ENCODE results near the gene MDC1. TPM values are rescaled to one million over a fixed set of nuclear protein-coding genes. Genes with fewer than 3 reads are reported as not detected.

Gene MDC1
- total and polyA plus RNA-seq, 2 of the 13 experiments (the other 11 are each of a cell fraction or from before 2014, with no cell fraction given) = 8.4 to 14.0 TPM

DNA sequence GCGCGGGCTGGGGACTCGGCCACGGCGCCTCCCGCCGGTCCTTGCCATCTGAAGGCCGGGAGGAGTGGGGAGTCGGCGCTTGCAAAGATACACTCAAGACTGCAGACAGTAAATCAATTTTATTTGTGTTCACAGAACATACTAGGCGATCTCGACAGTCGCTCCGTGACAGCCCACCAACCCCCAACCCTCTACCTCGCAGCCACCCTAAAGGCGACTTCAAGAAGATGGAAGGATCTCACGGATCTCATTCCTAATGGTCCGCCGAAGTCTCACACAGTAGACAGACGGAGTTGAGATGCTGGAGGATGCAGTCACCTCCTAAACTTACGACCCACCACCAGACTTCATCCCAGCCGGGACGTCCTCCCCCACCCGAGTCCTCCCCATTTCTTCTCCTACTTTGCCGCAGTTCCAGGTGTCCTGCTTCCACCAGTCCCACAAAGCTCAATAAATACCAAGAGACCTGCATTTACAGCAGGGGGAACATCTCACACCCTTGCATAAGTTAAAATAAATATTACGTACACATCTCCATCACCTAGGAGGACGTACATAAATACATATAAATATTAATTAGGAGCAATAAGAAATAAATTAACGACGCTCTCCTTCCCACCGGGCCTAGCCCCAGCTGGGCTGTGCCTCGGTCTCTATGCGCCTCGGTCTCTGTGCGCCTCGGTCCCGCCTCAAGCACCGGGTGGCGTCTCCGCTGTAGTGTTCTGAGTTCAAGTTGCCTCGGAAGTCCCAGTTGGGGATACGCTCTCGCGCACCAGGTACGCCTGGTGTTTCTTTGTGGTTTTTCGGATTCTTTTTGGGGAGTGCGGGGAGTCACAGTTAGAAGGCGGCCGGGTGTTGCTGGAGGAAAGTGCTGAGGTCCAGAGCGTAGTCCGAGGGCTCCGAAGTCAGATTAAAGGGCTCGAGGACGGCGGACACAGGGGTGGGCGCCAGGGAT lies 26.3 kb upstream of the MDC1 start (continued):
- no peak; the same call in 1 of the 2 replicates for TF ChIP-seq ZNF766 (CRISPR knock-in tag; IDR thresholded peaks at IDR 0.05; ENCODE audit: borderline replicate concordance)
- TF ChIP-seq ATF7-NPFF (CRISPR knock-in tag; IDR thresholded peaks at IDR 0.05; ENCODE audit: low read depth) = no peak
- TF ChIP-seq ZNF546 (CRISPR knock-in tag; conservative IDR thresholded peaks at IDR 0.05) = no peak; the same call in 1 of the 2 replicates
- peak; percentile 13 for TF ChIP-seq ZNF331 (CRISPR knock-in tag; IDR thresholded peaks at IDR 0.05)
- no peak for TF ChIP-seq GTF2F1 (IDR thresholded peaks at IDR 0.05; ENCODE audit: low read length)
- no peak for TF ChIP-seq ZC3H13 (CRISPR knock-in tag; IDR thresholded peaks at IDR 0.05)
- no peak for TF ChIP-seq ZNF646 (CRISPR knock-in tag; IDR thresholded peaks at IDR 0.05)
- TF ChIP-seq GPN1 (CRISPR knock-in tag; IDR thresholded peaks at IDR 0.05; ENCODE audit: borderline replicate concordance) = no peak
- peak; percentile 12; the same call in 1 of the 2 replicates for TF ChIP-seq SALL2 (CRISPR knock-in tag; IDR thresholded peaks at IDR 0.05)
- TF ChIP-seq ZNF598 (CRISPR knock-in tag; IDR thresholded peaks at IDR 0.05; ENCODE audit: borderline replicate concordance) = no peak
- TF ChIP-seq ZHX2 (IDR thresholded peaks at IDR 0.05; ENCODE audit: low read depth) = no peak
- TF ChIP-seq ZHX2 (CRISPR knock-in tag; IDR thresholded peaks at IDR 0.05; ENCODE audit: borderline replicate concordance) = no peak
- TF ChIP-seq ZNF564 (CRISPR knock-in tag; IDR thresholded peaks at IDR 0.05) = no peak; the same call in 1 of the 2 replicates
- no peak; the same call in none of the 2 replicates for TF ChIP-seq FLYWCH1 (CRISPR knock-in tag; IDR thresholded peaks at IDR 0.05)

All from HepG2 (cell line).